Sigmoid colon (tissue), 4 donors: ENCODE measurements around the gene LARGE1.

Experiments used
- CTCF ChIP-seq, 4 experiments: fragments of 450-650 bp in 3 of 4; fragments of 200-600 bp in 1 of 4; IDR thresholded peaks; one replicate each; pipeline ENCODE4 v1.5.1; 2016 to 2019; ENCODE audit warnings: antibody characterized with exemption in 4 of 4, mild to moderate bottlenecking in 3 of 4, moderate library complexity in 2 of 4
- EP300 ChIP-seq, 4 donors: sonication (generic); formaldehyde crosslinking; IDR thresholded peaks; one replicate each; pipeline ENCODE4 v1.6.1; 2017; ENCODE audit warnings: antibody characterized with exemption in 4 of 4
- POLR2A ChIP-seq, 2 donors: fragments of 450-650 bp; IDR thresholded peaks; one replicate each; pipeline ENCODE4 v1.6.1; 2016; ENCODE audit warnings: antibody characterized with exemption in 2 of 2, mild to moderate bottlenecking in 2 of 2, moderate library complexity in 2 of 2
- POLR2AphosphoS5 ChIP-seq, 4 donors: sonication (generic); formaldehyde crosslinking; IDR thresholded peaks; one replicate each; pipeline ENCODE4 v1.6.1; 2017; ENCODE audit warnings: antibody characterized with exemption in 4 of 4

- TF ChIP-seq CTCF (IDR thresholded peaks at IDR 0.05) (no peak), POLR2A (IDR thresholded peaks at IDR 0.05) (no peak), EP300 (IDR thresholded peaks at IDR 0.05) (no peak), POLR2AphosphoS5 (IDR thresholded peaks at IDR 0.05) (no peak)
Observed at GRCh38 chr22:33897448-33897835, 22.8 kb downstream of the LARGE1 start.
